HG03354 (cell line): Measurements from ENCODE around the gene PXMP4.
A peak's percentile ranks its signal among the peaks of the same experiment; 100 is the strongest.
"Not testable (repeated sequence)": the region's sequence is repeated elsewhere in the genome, so short reads cannot be mapped to it uniquely, and the experiment has no call there.

ENCODE experiments used
- ATAC-seq: cut with Tn5 transposase; IDR thresholded peaks from one replicate; pipeline ENCODE4 v1.9.1; 2021; ENCODE audit warnings: mild to moderate bottlenecking; ENCODE audit not compliant: unreplicated experiment, poor library complexity, severe bottlenecking

PXMP4 gene, protein sequence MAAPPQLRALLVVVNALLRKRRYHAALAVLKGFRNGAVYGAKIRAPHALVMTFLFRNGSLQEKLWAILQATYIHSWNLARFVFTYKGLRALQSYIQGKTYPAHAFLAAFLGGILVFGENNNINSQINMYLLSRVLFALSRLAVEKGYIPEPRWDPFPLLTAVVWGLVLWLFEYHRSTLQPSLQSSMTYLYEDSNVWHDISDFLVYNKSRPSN

DNA sequence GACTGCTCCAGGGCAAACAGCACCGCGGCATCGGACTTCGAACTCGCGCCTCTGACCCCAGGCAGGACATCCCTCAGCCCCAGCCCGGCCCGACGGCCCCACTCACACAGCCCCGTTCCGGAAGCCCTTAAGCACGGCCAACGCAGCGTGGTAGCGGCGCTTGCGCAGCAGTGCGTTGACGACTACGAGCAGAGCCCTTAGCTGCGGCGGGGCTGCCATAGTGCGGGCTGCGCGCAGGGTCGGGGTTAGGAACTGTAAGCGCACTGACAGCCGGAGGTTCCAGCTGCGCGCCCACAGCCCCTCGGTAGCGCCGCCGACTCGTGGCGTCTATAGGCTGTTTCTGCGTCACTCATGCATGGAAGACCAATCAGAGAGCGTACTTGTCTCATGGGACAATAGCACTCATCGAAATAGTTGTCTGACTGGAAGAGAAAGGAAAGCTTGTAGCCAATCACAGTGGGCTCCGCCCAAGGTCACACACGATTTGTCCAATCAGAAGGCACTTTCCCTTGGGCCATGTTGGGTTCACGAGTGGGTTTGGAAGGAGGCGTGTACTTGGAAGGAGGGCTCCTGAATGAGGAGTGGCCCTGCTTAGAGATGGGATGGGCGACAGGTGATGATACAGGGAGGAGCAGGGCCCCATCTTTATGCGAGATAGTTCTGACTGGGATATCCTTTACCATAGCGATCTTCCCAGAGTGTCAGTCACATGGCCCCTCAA is at the start of gene PXMP4:
Gene PXMP4 (minus strand): TSS at position 322 of the 721 bp plus-strand sequence. CDS start 103 bp downstream, at position 219.
- ATAC-seq: peak; percentile 95

DNA sequence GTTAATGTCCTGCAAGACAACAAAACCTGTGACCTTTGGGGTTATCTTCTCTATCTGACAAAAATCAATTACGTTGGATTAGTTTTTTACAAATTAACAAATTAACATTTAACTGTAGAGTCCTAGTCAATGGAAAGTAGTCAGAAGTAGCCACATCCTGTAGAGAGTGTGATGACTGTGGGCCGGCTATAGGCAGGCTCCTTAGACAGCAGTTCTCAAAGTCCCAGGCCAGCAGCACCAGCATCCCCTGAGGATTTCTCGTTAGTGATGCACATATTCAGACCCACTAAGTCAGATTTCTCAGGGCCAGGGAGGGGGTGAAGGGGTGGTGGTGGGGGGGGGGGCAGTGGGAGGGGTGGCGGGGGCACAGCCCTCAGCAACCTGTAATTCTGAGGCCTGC is 48.9 kb upstream of the PXMP4 start:
- ATAC-seq: no peak

DNA sequence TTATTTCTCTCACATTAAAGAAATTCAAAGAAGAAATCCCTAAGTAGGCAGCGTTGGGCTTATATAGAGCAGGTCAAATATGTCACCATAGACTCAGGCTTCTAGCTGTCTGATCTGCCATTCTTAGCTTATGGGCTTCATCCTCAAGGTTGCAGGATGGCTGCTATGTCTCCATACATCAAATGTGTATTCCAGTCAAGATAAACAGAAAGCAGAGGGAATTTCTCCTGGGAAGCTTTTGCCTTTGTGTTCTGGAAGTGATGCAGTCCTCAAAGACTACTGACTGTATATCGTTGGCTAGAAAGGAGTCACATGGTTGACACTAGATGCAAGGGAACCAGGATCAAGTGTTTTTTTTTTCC is 47.6 kb upstream of the PXMP4 start:
- no peak for ATAC-seq

DNA sequence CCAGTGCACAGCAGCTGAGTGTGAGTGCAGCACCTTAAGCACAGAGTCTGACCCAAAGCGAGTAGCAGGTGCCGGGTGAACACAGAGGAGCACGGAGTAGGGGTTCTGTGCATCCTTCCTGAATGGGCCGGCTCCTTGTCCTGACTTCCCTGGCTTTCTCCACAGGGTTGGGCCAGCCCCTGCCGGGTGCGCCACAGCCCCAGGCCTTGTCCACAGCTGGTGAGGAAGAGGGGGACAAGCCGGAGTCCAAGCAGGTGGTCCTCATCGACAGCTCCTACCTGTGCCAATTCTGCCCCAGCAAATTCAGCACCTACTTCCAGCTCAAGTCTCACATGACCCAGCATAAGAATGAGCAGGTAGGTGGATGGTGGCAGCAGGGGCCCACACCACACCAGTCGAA is 46.6 kb upstream of the PXMP4 start:
- ATAC-seq: no peak

DNA sequence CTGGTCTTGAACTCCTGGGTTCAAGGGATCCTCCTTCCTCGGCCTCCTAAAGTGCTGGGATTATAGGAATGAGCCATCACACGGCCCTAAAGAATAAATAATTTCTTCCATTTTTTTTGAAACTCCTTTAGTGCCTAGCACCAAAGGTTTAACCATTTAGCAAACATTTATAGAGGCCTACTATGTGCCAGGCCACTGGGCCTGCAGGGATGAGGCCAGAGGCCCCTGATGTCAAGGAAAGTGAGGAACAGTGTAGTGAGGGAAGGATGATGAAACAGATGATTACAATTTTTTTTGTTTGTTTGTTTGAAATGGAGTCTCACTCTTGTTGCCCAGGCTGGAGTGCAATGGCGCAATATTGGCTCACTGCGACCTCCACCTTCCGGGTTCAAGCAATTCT is 45.5 kb upstream of the PXMP4 start:
- ATAC-seq: no peak

DNA sequence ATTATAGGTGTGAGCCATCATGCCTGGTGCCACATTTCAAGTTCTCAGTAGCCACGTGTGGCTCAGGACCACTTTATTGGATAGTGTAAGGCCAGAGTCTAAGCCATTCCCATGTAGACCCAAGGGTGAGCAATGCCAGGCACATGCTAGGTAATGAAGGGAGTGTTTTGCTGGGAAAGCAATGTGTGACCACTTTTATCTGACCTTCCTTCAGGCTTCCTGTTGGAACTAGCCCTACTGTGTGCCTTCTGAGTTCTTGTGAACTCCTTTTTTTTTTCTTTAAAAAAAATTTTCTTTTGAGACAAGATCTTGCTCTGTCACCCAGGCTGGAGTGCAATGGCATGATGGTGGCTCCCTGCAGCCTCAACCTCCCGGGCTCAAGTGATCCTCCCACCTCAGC is 45.0 kb upstream of the PXMP4 start:
- no peak for ATAC-seq

DNA sequence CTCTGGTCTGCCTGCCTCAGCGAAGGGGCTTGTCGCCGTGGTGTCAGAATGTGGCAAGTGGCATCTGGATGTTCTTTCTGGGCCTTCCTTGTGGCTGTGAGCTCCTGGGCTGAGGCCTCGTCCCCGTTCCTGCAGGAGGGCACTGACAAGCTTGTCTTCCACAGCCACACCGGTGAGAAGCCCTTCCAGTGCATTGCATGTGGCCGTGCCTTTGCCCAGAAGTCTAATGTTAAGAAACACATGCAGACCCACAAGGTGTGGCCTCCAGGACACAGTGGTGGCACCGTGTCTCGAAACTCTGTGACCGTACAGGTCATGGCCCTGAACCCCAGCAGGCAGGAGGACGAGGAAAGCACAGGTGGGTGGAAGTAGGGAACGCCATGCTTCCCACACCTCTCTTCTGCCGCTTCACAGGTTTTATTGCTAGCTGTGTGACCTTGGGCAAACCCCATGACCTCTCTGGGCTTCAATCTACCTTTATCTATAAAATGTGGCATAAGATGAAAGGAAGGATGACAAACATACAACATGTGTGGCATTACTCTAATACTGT is 41.7 kb upstream of the PXMP4 start:
- ATAC-seq: no peak

DNA sequence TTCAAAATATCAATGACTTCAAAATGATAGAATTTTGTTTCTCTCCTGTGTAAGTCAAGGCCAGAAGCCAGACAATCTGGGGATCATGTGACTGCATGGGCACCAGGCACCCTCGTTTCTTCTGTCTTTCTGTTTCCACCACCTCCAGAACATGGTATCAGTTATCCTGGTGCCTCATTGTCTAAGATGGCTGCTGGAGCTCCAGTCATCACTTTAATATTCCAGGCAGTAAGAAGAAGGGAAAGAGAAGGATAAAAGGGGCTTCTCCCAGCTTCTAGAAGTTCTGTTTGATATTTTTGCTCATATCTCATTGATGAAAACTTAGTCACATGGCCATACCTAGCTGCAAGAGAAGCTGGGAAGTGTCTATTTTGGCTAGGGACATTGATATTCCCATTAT is 37.3 kb upstream of the PXMP4 start:
- ATAC-seq: no peak

DNA sequence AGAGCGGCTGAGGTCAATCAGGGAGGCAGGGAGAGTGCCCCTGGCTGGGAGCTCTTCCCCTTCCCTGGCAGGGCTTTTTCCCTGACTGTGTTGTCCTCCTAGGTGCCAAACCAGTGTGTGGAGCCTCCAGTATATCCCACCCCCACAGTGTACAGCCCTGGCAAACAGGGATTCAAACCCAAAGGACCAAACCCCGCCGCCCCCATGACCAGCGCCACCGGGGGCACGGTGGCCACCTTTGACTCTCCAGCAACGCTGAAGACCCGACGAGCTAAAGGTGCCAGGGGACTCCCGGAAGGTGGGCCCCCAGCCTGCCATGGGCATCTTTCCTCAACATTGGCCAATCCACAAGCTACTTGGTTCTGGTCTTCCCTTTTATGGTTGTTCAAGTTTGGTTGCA is 36.9 kb upstream of the PXMP4 start:
- ATAC-seq: no peak

DNA sequence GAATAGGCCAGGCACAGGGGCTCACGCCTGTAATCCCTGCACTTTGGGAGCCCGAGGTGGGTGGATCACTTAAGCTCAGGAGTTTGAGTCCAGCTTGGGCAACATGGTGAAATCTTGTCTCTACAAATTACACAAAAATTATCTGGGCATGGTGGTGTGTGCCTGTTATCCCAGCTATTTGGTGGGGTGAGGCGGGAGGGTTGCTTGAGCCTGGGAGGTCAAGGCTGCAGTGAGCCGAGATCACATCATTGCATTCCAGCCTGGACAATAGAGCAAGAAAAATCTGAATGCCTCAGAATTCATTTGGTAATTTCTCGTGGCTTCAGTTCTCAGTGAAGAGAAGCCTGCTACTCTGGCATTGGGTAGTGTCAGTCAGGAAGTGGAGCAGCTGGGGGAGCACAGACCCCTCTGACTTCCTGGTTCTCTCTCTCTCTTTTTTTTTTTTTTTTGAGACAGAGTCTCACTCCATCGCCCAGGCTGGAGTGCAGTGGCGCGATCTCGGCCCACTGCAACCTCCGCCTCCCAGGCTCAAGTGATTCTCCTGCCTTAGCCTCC is 35.9 kb upstream of the PXMP4 start:
- ATAC-seq: not testable (repeated sequence)

DNA sequence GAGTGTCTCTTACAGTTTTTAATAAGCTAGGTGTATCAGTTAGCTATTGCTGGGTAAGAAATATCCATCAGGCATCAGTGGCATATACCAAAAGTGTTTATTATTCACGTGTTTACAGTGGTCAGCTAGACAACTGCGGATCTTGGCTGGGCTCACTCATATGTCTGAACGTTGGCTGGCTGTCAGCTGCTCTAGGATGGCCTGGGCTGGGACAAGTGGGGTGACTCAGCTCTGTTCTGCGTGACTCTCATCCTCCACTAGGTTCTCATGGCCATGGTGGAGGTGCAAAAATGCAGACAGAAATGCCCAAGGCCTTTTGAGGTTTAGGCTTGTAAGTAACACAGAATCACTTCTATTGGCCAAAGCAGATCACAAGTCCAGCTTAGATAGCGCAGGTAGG is 33.7 kb upstream of the PXMP4 start:
- ATAC-seq: no peak

DNA sequence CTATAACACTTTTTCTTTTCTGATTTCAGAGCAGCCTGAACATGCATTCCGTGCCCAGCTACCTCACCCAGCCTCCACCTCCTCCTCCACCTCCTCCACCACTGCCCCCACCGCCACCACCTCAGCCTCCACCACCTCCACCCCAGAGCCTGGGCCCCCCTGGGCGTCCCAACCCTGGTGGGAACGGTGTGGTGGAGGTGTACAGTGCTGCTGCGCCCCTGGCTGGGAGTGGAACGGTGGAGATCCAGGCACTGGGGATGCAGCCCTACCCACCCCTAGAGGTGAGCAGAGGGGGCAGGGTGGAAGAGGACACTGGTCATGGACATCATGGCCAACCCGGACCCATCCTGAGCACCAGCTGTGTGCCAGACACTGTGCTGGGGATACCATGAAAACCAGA is 33.0 kb upstream of the PXMP4 start:
- no peak for ATAC-seq

DNA sequence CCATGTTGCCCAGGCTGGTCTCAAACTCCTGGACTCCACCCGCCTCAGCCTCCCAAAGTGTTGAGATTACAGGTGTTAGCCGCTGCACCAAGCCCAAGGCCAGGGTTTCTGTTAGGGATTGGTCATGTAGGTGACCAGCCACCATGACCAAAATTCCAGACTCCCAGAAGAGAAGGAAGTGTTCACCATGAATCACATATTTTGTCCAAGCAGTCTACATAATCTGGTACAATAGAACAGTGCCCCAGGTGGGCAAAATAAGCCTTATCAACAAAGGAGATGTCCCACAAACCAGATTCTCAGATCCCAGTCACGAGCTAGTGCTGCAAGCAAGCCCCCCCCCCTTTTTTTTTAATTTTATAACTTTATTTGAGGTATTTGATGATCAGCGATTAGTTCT is 31.7 kb upstream of the PXMP4 start:
- no peak for ATAC-seq

DNA sequence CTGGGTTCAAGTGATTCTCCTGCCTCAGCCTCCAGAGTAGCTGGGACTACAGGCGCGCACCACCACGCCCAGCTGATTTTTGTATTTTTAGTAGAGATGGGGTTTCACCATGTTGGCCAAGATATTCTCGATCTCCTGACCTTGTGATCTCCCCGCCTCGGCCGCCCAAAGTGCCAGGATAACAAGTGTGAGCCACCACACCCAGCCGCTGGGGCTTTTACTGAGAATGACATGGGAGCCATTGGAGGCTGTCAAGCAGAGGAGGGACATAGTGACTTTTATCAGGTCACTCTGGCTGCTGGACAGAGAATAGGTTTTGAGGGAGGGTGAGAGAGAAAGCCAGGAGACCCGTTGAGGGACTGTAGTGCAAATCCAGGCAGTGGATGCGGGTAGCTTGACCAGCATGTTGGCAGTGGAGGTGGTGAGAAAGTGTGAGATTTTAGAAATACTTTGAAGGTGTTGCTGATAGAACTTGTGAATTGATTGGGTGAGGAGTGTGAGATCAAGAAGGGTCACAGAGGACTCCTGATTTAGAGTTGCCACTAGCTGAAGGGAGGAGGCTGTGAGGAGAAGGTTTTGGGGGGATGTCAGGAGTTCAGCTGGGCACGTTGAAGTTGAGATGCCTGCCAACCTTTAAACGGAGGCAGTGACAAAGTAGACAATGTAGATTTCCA is 26.4 kb upstream of the PXMP4 start:
- no peak for ATAC-seq

DNA sequence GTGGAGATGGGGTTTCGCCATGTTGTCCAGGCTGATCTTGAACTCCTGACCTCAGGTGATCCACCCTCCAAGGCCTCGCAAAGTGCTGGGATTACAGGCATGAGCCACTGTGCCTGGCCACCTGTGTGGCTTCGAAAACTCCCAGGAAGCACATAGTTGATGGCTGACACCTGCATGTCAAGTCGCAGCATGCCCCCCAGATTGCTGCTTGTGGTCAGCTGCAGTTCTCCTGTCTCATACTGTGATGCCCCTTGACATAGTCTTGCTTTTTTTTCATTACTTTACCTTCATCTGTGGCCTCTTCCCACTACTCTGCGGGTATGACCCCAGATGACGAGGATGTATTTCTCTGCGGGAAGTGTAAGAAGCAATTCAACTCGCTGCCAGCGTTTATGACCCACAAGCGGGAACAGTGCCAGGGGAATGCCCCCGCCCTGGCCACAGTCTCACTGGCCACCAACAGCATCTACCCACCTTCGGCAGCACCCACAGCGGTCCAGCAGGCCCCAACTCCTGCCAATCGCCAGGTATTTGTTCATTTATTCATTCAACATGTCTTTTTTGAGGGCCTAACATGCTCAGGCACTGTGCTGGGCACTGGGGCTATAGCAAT is 24.8 kb upstream of the PXMP4 start:
- ATAC-seq: no peak

DNA sequence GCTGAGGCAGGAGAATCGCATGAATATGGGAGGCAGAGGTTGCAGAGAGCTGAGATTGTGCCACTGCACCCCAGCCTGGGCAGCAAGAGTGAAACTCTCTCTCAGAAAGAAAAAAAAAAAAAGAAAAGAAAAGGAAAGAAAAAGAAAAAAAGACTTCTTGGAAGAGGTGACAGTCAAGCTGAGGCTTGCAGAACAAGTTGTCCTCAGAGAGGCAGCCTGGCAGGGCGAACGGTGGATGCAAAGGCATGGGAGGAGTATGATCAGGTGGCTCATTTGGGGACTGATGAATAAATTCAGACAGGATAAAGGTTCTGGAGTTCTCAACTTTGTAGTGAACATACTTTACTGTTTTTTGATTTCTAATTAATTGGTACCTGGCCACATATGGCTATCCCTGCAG is 24.1 kb upstream of the PXMP4 start:
- ATAC-seq: no peak

DNA sequence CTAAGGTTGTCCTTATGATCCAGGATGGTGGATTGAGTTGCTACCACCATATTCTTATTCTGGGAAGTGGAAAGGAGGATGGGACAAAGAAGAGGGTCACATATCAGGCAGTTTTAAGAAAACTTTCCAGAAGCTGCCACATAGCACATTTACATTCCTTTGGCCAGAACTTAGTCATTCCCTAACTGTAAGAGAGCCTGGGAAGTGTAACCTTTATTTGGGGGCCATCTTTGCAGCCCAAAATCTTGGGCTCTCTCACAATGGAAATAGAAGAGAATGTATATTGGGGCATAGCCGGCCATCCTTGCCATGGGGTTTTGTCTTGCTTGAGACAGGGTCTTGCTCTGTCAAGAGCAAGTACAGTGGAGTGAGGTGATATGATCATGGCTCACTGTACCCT is 20.1 kb upstream of the PXMP4 start:
- no peak for ATAC-seq

DNA sequence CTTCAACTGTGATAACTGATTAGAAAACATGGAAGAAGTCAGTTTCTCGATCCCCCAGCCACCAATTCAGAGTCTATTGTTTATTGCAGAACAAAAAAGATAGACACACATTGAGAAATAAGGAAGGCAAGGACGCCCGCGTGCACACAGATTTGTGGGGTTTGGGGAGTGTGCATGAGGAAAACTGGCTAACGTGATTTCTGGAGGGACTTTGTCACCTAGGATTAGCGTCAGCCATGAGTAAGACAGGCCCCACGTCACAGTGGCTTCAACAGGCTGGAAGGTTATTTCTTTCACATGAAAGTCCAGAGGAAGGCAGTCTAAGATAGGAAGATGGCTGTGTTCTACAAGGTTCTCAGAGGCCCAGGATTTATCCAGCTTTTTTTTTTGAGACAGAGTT is 19.4 kb upstream of the PXMP4 start:
- ATAC-seq: no peak

DNA sequence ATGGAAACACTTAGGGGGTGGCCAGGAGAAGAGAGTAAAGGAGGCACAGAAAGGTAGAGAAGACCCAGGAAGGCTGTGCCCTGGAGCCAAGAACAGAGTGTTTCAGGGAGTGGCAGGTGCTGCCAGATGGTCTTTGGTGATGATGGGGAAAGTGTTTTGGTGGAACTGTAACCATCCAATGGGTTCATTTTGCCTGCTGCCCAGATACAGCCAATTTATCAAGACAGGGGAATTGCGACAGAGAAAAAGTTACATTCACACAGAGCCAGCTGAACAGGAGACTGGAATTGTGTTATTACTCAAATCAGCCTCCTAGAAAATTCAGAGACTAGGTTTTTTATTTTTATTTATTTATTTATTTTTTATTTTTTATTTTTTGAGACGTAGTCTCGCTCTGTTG is 16.9 kb upstream of the PXMP4 start:
- no peak for ATAC-seq
